ENCODE data around the gene AIFM3. TPM values are rescaled to one million over a fixed set of nuclear protein-coding genes. Genes with fewer than 3 reads are reported as not detected.

Gene AIFM3
- total RNA-seq, 1 donor from 2014 or later = 1.3 TPM

GRCh38 chr22:20979243-20979809 lies 12.3 kb downstream of the AIFM3 start:
- ChIA-PET POLR2A (interaction anchor here (0.5 kb wide), 1 partner anchor 58 kb away, joined by 12 read pairs; no protein-coding TSS in a partner anchor), CTCF (no interaction called here)
- Mint-ChIP-seq H3K9me3 (peaks cover 2% of the 10 kb centered on the region), H3K4me3 (peak overlapping the region; percentile 72), H3K27ac (peak overlapping the region; percentile 68), H3K4me1 (peaks cover 31% of the 10 kb centered on the region), H3K27me3 (no peaks in the 10 kb centered on the region), H3K36me3 (ENCODE audit: low read depth) (peaks cover 8% of the 10 kb centered on the region)
- ATAC-seq (ENCODE audit: low read depth) (peak; percentile 73), DNase-seq (peak; percentile 47)
- no peak for TF ChIP-seq CTCF (IDR thresholded peaks at IDR 0.05)
- intact Hi-C loops (cut with micrococcal nuclease) = no loop called here

- ATAC-seq (ENCODE audit: low read depth) (no peak), DNase-seq (no peak)
- Mint-ChIP-seq H3K4me3 (peak overlapping the region; percentile 9), H3K4me1 (peaks cover 31% of the 10 kb centered on the region), H3K9me3 (peaks cover 2% of the 10 kb centered on the region), H3K36me3 (ENCODE audit: low read depth) (peaks cover 8% of the 10 kb centered on the region), H3K27me3 (no peaks in the 10 kb centered on the region), H3K27ac (no peak overlapping the region)
- CTCF ChIA-PET = no interaction called here
- intact Hi-C loops (cut with micrococcal nuclease) = no loop called here
- no peak for TF ChIP-seq CTCF (IDR thresholded peaks at IDR 0.05)
- POLR2A ChIA-PET = interaction anchor here (3.1 kb wide), 1 partner anchor 22 kb away, joined by 90 read pairs; the partner anchor contains the start of gene THAP7
These were observed 12.9 kb downstream of the AIFM3 start for GRCh38 chr22:20979940-20980453.

GRCh38 chr22:20980523-20980922 lies 13.5 kb downstream of the AIFM3 start:
- Mint-ChIP-seq H3K27ac (no peak overlapping the region), H3K4me1 (peaks cover 31% of the 10 kb centered on the region), H3K4me3 (no peak overlapping the region), H3K9me3 (peaks cover 2% of the 10 kb centered on the region), H3K27me3 (no peaks in the 10 kb centered on the region), H3K36me3 (ENCODE audit: low read depth) (peaks cover 10% of the 10 kb centered on the region)
- POLR2A ChIA-PET = interaction anchor here (2.2 to 3.1 kb wide), 2 partner anchors 13 to 21 kb away, joined by 12 to 90 read pairs; partner anchors contain the start of genes AIFM3 and THAP7
- TF ChIP-seq CTCF (IDR thresholded peaks at IDR 0.05) = no peak
- CTCF ChIA-PET = no interaction called here
- intact Hi-C loops (cut with micrococcal nuclease) = no loop called here
- no peak for DNase-seq
- no peak for ATAC-seq (ENCODE audit: low read depth)

DNA sequence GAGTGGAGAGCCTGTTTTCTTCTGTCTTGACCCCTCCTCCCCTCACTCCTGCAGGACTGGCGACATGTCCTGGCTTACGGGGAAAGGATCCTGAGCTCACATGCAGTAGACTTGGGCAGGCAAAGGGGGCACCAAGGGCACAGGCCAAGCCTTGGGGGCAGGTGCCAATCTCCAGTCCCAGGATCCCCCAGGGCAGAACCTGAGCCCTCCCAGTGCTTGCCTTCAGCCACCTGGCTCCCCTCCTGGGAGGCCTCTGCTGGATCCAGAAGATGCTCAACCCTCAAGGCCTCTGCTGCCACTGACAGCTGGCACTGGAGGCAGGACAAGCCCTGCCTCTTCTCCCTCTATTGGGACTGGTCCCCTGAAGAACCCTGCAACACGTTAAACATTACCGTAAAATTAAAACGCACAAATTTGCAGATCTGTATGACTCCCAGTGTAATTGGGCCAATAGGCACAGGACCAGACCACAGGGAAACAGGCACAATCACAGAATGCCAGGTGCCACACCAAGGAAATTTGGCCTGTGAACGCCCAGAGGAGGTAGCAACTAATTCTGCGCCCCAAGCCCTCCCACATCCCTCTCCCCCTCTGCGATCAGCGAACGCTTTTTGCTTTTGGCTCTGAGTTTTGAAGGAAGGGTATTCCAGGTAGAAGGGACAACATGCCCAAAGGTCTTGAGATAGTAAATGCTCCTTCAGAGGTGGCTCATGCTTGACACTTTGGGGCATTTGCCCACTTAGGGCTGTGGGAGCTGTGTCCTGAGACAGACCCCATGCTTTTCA lies 14.1 kb downstream of the AIFM3 start:
- CTCF ChIA-PET = no interaction called here
- Mint-ChIP-seq H3K4me3 (peak overlapping the region; percentile 93), H3K9me3 (peaks cover 2% of the 10 kb centered on the region), H3K27me3 (no peaks in the 10 kb centered on the region), H3K4me1 (peaks cover 31% of the 10 kb centered on the region), H3K27ac (peak overlapping the region; percentile 79), H3K36me3 (ENCODE audit: low read depth) (peaks cover 15% of the 10 kb centered on the region)
- no peak for TF ChIP-seq CTCF (IDR thresholded peaks at IDR 0.05)
- DNase-seq (no peak), ATAC-seq (ENCODE audit: low read depth) (no peak)
- POLR2A ChIA-PET = interaction anchor here (0.6 to 3.1 kb wide), 7 partner anchors 9 to 71 kb away, joined by 3 to 90 read pairs (median 7); partner anchors contain the start of genes AIFM3, P2RX6 and THAP7
- intact Hi-C loops (cut with micrococcal nuclease) = no loop called here
